ENCODE measurements around the gene FZD10.

The FZD10 gene

DNA sequence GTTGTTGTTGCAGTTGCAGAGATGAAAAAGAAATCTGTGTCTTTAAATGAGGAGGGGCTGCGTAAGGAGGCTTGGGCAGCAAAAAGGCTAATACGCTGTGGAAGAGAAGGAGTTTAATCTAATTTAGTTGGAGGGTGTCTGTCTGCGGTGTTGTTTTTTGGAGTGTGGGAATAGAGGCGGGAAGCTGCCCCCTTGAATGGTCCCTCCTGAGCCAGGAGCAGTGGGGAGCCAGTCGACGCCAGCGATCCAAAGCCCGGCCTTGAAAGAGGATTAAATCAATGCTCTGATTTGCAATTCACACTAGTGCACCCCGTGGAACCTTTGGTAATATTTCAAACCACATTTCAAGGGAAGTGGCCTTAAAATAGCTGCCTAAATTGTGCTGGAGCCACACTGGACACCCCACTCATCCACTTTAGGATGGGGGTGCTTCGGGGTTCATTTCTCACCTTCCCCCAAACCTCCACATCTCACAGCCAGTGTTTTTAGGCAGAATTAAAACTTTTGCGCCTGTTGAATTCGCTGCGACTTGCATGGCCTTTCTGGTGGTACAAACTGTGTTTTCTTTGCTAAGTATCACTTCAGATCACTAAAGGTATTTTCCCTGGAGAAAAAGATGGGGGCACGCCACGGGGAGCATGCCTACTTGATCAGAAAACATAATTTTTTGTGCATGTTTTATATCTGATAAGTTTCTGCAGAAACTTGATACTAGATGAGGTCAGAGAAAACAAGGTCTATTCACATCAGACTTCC lies 4.1 kb upstream of the FZD10 start:
- FAIRE-seq (no peak), DNase-seq (ENCODE audit: insufficient read length) (no peak)
- TF ChIP-seq POLR2A (IDR thresholded peaks at IDR 0.05; ENCODE audit: low read depth, low read length) = no peak
- TF ChIP-seq POLR2AphosphoS5 (IDR thresholded peaks at IDR 0.05; ENCODE audit: low read depth, low read length) = no peak
- TF ChIP-seq TAF1 (IDR thresholded peaks at IDR 0.05; ENCODE audit: borderline replicate concordance, low read depth, low read length) = no peak

DNA sequence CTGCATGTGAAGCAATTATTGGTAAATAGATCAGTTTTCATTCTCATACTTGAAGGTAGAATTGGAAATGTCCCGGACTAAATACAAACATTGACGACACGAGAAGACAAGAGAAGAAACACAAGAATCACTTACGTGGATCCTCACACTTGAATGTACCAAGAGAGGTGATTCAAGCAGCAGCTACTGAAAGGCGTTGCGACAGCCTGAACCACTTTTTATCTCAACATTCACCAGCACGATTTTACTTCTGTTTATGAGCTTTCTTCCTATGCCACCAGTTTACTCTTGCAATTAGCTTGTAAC lies 3.6 kb upstream of the FZD10 start:
- FAIRE-seq (no peak), DNase-seq (ENCODE audit: insufficient read length) (no peak)
- TF ChIP-seq POLR2AphosphoS5 (IDR thresholded peaks at IDR 0.05; ENCODE audit: low read depth, low read length) = no peak
- no peak for TF ChIP-seq TAF1 (IDR thresholded peaks at IDR 0.05; ENCODE audit: borderline replicate concordance, low read depth, low read length)
- TF ChIP-seq POLR2A (IDR thresholded peaks at IDR 0.05; ENCODE audit: low read depth, low read length) = no peak

DNA sequence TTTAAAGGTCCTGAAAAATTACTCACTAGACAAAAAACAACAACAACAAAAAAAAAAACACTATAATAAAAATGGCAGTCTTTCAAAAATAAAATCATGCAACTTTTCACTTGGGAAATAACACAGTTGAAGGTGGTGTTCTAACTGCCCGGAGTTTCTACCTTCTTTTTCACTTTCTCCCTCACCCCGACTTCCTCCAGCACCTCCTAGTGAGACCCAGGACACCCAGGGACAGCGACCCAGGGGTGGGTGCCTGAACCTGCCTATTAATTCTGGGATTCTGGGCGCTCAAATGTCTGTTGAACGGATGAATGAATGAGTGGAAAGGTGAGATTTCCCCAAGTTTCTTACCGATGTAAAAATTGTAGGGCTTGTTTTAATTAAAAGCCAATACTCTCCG lies 2.0 kb upstream of the FZD10 start:
- DNase-seq (ENCODE audit: insufficient read length) = no peak
- FAIRE-seq = no peak
- no peak for TF ChIP-seq POLR2A (IDR thresholded peaks at IDR 0.05; ENCODE audit: low read depth, low read length)
- no peak for TF ChIP-seq TAF1 (IDR thresholded peaks at IDR 0.05; ENCODE audit: borderline replicate concordance, low read depth, low read length)
- TF ChIP-seq POLR2AphosphoS5 (IDR thresholded peaks at IDR 0.05; ENCODE audit: low read depth, low read length) = no peak

GRCh38 chr12:130160711-130161231 lies 1.5 kb upstream of the FZD10 start:
- DNase-seq (ENCODE audit: insufficient read length) = no peak
- TF ChIP-seq POLR2A (IDR thresholded peaks at IDR 0.05; ENCODE audit: low read depth, low read length) (no peak), TAF1 (IDR thresholded peaks at IDR 0.05; ENCODE audit: borderline replicate concordance, low read depth, low read length) (no peak), POLR2AphosphoS5 (IDR thresholded peaks at IDR 0.05; ENCODE audit: low read depth, low read length) (no peak)
- no peak for FAIRE-seq

- no peak for FAIRE-seq
- TF ChIP-seq TAF1 (IDR thresholded peaks at IDR 0.05; ENCODE audit: borderline replicate concordance, low read depth, low read length) (no peak), POLR2A (IDR thresholded peaks at IDR 0.05; ENCODE audit: low read depth, low read length) (no peak), POLR2AphosphoS5 (IDR thresholded peaks at IDR 0.05; ENCODE audit: low read depth, low read length) (no peak)
Measured at GRCh38 chr12:130161261-130162243, 712 bp upstream of the FZD10 start.

DNA sequence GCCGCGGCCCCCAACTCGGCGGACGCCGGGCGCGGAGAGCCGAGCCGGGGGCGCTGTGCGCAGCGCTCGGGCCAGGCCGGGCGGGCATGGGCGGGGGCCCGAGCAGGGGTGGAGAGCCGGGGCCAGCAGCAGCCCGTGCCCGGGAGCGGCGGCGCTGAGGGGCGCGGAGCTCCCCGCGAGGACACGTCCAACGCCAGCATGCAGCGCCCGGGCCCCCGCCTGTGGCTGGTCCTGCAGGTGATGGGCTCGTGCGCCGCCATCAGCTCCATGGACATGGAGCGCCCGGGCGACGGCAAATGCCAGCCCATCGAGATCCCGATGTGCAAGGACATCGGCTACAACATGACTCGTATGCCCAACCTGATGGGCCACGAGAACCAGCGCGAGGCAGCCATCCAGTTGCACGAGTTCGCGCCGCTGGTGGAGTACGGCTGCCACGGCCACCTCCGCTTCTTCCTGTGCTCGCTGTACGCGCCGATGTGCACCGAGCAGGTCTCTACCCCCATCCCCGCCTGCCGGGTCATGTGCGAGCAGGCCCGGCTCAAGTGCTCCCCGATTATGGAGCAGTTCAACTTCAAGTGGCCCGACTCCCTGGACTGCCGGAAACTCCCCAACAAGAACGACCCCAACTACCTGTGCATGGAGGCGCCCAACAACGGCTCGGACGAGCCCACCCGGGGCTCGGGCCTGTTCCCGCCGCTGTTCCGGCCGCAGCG lies 639 bp downstream of the FZD10 start:
- DNase-seq (ENCODE audit: insufficient read length) (no peak), FAIRE-seq (no peak)
- TF ChIP-seq TAF1 (IDR thresholded peaks at IDR 0.05; ENCODE audit: borderline replicate concordance, low read depth, low read length) = no peak

More at GRCh38 chr12:130161261-130162243, 712 bp upstream of the FZD10 start:
- no peak for DNase-seq (ENCODE audit: insufficient read length)

GRCh38 chr12:130163461-130164215 lies 1.4 kb downstream of the FZD10 start:
- TF ChIP-seq POLR2A (IDR thresholded peaks at IDR 0.05; ENCODE audit: low read depth, low read length) = no peak
- no peak for TF ChIP-seq POLR2AphosphoS5 (IDR thresholded peaks at IDR 0.05; ENCODE audit: low read depth, low read length)
- no peak for TF ChIP-seq TAF1 (IDR thresholded peaks at IDR 0.05; ENCODE audit: borderline replicate concordance, low read depth, low read length)
- FAIRE-seq (no peak), DNase-seq (ENCODE audit: insufficient read length) (no peak)

DNA sequence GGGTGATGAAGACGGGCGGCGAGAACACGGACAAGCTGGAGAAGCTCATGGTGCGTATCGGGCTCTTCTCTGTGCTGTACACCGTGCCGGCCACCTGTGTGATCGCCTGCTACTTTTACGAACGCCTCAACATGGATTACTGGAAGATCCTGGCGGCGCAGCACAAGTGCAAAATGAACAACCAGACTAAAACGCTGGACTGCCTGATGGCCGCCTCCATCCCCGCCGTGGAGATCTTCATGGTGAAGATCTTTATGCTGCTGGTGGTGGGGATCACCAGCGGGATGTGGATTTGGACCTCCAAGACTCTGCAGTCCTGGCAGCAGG lies 1.9 kb downstream of the FZD10 start:
- TF ChIP-seq POLR2AphosphoS5 (IDR thresholded peaks at IDR 0.05; ENCODE audit: low read depth, low read length) (no peak), TAF1 (IDR thresholded peaks at IDR 0.05; ENCODE audit: borderline replicate concordance, low read depth, low read length) (no peak), POLR2A (IDR thresholded peaks at IDR 0.05; ENCODE audit: low read depth, low read length) (no peak)
- FAIRE-seq = no peak
- no peak for DNase-seq (ENCODE audit: insufficient read length)

GRCh38 chr12:130164936-130165335 lies 2.7 kb downstream of the FZD10 start:
- DNase-seq (ENCODE audit: insufficient read length) (no peak), FAIRE-seq (no peak)
- TF ChIP-seq POLR2AphosphoS5 (IDR thresholded peaks at IDR 0.05; ENCODE audit: low read depth, low read length) (no peak), POLR2A (IDR thresholded peaks at IDR 0.05; ENCODE audit: low read depth, low read length) (no peak), TAF1 (IDR thresholded peaks at IDR 0.05; ENCODE audit: borderline replicate concordance, low read depth, low read length) (no peak)

- no peak for TF ChIP-seq TAF1 (IDR thresholded peaks at IDR 0.05; ENCODE audit: borderline replicate concordance, low read depth, low read length)
- no peak for TF ChIP-seq POLR2A (IDR thresholded peaks at IDR 0.05; ENCODE audit: low read depth, low read length)
- no peak for FAIRE-seq
- DNase-seq (ENCODE audit: insufficient read length) = no peak
Measured at GRCh38 chr12:130166306-130166705, 4.0 kb downstream of the FZD10 start.

DNA sequence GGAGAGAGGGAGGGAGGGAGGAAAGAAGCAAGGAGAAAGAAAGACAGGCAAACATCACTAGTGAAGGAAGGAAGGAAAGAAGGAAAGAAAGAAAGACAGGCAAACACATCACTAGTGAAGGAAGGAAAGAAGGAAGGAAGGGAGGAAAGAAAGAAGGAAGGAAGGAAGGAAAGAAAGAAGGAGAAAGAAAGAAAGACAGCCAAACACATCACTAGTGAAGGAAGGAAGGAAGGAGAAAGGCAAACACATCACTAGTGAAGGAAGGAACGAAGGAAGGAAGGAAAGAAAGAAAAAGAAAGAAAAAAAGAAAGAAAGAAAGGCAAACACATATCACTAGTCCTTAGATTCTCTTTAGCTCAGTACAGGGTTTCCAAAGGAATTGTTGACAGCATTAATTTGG lies 5.3 kb downstream of the FZD10 start:
- FAIRE-seq (no peak), DNase-seq (ENCODE audit: insufficient read length) (no peak)
- TF ChIP-seq POLR2A (IDR thresholded peaks at IDR 0.05; ENCODE audit: low read depth, low read length) (no peak), POLR2AphosphoS5 (IDR thresholded peaks at IDR 0.05; ENCODE audit: low read depth, low read length) (no peak), TAF1 (IDR thresholded peaks at IDR 0.05; ENCODE audit: borderline replicate concordance, low read depth, low read length) (no peak)
